ENCODE results near the gene PAQR4.

The PAQR4 gene

DNA sequence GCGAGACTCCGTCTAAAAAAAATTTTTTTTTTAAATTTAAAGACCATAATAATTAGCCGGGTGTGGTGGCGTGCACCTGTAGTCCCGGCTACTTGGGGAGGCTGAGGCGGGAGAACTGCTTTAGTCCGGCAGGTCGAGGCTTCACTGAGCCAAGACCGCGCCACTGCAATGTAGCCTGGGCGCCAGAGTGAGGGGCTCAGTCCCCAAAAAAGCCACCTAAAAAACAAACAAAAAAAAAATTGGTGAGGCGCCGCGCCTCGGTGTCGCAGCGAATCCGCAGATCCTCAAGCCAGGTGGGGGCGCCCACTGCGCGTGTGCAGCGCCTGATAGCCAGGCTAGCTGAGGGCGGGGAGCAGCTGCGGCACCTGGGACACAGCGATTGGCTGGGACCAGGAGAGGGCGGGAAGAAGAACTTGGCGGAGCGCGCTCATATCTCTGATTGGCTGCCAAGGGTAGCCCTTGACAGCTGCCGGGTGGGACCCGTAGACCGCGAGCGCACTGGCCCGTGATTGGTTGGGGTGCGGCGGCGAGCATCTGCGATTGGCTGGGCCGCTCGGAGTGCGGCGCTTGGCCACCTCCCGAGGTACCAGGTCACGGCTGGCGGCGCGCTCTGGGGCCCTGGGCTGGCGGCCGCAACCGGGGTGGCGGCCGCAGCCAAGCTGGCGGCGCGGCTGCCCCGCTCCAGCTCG, 34.6 kb downstream of the PAQR4 start:
- in situ Hi-C loops (cut with MboI; ENCODE audit: low sequenced_read_pairs), result no loop called here

GRCh38 chr16:3004319-3004718, 35.2 kb downstream of the PAQR4 start:
- in situ Hi-C loops (cut with MboI; ENCODE audit: low sequenced_read_pairs), result no loop called here

DNA sequence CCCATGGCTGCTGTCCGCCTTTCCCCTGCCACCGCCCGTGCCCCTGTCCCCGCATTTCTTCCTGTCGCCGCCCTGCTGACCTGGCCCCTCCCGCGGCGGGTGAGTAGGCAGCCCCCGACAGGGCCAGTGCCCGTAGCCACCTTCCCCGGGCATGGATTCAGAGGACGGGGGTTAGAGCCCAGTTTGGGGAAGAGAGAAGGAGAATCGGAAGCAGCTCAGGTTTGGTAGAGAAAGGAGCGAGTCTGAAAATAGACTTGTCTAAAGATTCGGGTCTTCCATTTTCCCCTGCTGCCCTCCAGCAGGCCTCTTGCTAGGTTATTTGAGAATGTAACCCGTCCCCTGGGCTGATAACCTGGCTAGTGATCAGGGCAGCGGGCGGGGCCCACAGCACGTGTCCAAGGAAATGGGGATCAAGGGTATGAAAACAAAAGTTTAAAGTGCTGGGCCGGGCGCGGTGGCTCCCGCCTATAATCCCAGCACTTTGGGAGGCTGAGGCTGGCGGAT, 35.7 kb downstream of the PAQR4 start:
- in situ Hi-C loops (cut with MboI; ENCODE audit: low sequenced_read_pairs), result no loop called here

DNA sequence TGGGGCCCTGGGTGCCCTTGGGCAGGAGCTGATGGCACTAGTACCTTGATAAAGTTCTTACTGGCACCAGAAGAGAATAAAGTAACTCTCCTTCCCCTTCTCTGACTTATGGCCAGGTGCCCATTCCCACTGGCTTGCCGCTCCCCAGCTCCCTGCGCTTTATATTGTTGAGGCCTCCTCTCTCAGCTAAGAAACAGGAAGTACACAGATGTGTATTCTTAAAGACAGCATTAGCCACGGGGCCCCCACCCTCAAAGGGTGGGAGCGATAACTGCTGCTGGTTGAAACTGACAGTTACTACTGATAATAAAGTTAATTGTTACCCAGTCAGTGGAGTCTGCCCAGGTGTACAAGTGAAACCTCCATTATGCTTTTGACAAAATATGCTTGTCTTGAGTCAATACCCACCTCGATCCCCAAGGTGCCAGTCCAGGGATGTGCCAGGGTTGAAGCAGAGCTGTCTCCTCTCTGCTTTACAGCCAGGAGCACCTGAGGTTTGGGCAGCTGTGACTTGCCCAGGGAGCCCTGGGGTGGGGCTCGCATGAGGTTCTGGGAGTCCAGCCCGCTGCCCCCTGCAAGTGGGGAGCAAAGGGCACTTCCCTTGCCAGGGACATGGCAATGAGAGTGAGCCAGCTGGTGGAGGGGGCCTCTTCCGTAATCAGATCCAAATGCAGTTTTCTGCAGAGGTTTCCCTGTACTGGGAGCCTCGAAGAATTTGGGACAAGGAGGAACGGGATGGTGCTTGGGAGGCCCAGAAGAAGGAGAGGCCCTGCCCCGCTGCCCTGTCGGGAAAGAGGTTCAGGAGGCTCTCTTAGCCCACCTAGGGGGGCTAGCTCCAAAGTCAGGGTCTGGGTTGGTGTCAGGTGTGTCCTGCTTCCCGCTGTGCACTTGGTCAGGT, 38.2 kb downstream of the PAQR4 start:
- in situ Hi-C loops (cut with MboI; ENCODE audit: low sequenced_read_pairs), result no loop called here

GRCh38 chr16:3007957-3008689, 39.0 kb downstream of the PAQR4 start:
- in situ Hi-C loops (cut with MboI; ENCODE audit: low sequenced_read_pairs), result no loop called here

- in situ Hi-C loops (cut with MboI; ENCODE audit: low sequenced_read_pairs), result no loop called here
Measured at GRCh38 chr16:3008690-3009037, 39.5 kb downstream of the PAQR4 start.

DNA sequence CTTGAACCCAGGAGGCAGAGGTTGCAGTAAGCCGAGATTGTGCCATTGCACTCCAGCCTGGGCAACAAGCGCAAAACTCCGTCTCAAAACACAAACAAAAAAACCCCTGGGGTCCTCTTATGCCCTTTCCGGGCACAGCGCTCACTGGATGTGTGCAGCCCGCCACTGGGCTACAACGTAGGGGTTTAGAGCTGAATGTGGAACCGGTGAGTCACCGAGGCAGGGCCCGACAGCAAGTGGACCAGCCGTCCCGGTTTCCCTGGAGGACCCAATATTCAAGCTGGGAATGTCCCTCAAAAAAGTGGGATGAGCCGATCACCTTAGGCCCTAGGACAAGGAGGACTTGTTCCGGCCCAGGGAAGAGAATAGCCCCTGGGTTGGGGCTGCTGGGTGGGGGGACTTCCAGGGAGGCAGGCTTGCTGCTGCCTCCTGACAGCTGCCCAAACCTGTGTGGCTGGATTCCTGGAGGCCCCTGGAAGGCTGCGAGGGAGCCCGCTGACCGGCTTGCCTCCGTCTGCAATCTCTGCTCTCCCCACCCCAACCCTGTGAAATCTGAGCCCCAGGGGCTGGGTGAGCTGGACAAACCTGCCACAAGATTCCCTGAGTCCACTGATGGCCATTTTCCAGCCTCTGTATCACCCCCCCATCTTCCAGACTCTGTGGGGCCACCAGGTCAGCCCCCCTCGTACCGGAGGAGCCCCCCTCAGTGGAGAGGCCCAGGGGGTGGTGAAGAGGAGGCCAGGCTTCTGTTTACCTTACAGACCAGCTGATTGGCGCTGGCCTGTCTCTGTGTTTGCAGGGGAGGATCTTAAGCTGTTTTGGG, 40.6 kb downstream of the PAQR4 start:
- in situ Hi-C loops (cut with MboI; ENCODE audit: low sequenced_read_pairs), result no loop called here

DNA sequence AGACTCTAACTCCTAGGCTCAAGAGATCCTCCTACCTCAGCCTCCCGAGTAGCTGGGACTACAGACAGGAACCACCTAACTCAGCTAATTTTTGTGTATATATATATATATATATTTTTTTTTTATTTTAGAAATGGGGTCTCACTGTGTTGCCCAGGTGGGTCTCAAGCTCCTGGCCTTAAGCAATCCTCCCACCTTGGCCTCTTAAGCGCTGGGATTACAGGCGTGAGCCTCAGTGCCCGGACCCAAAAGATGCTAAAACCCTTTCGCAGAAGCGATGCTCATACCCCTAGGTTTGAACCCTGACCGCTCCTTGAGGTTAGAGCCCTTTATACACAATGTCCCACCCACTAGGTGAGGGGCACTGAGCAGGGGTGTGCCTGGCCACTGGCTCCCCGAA, 41.4 kb downstream of the PAQR4 start:
- in situ Hi-C loops (cut with MboI; ENCODE audit: low sequenced_read_pairs), result no loop called here

DNA sequence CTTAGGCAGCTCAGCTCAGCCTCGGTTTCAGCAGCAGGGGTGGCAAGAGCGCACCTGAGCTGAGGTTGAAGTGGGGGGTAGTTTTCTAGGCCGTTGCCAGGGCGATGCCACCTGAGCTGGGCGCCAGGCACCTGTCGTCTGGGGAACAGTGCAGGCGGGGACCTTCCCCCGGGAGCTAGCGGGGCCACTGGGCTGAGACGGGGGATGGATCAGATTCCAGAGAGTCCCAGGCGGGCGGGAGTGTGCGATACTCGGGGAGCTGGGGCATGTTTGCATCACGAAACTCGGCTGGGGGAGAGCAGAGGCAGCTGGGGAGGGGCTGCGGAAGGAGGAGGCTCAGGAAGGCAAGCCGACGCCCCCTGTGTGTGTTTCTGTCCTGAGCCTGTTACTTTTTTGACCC, 43.1 kb downstream of the PAQR4 start:
- in situ Hi-C loops (cut with MboI; ENCODE audit: low sequenced_read_pairs), result no loop called here

DNA sequence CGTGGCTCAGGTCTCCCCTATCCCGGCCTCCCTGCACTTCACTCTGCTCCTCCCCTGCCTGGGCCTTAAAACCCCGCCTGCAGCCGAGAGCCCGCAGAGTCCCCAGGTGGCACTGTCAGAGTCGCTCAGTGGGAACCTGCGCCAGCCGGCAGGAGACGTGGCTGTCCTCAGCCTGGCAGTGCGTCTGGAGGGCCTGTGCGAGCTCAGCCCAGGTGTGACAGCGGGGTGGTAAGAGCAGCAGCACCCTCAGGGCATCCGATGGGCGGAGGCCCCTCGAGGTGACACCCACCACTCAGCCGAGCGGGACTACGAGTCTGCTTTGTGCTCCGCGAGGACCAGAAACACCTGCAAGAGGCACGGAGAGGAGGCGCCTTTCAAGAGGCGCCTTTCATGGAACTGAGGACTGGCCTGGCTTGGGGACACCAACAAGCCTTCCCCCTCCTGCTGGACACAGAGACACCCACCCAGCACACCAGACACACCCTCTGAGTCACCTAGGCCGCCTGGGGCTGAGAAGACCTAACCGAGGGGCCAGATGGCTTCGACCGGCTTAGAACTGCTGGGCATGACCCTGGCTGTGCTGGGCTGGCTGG, 43.8 kb downstream of the PAQR4 start, which contains the start of gene CLDN9:
Gene CLDN9, plus strand, starts transcription at position 96 of the 593 bp plus-strand sequence. Its CDS starts 440 bp downstream, at position 536.
- in situ Hi-C loops (cut with MboI; ENCODE audit: low sequenced_read_pairs), result no loop called here

- in situ Hi-C loops (cut with MboI; ENCODE audit: low sequenced_read_pairs), result no loop called here
Measured at GRCh38 chr16:3013491-3013951, 44.4 kb downstream of the PAQR4 start.

DNA sequence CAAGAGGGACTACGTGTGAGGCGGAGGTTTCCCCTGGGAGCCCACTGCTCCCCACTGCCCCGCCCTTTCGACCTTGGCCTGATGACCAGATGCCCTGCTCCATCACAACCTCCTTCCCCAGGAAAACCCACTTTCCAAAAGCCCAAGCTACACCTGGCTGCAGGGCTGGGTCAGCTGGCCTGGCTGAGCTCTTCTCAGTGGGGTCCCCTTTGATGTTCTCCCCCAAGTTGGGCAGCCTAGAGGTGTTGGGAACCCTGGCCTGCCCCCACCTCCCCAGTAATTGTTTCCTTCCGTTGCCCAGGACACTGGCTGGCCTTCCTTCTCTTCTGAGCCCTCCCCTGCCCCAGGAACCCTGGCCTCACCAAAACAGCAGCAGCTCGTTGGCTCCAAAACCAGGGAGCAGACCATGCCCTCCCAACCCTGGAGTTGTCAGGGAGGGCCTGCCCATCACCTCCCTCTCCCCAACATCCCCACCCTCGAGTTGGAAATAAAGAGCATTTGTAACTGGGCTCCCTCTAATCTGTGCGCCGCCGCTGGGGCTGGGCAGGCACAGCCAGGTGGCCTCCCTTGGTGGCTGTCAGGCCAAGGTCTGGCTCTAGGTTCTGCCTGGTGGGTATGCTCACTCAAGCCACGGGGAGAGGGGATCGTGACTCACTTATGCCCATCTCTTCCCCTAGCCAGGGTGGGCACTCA, 45.0 kb downstream of the PAQR4 start:
- in situ Hi-C loops (cut with MboI; ENCODE audit: low sequenced_read_pairs), result no loop called here

DNA sequence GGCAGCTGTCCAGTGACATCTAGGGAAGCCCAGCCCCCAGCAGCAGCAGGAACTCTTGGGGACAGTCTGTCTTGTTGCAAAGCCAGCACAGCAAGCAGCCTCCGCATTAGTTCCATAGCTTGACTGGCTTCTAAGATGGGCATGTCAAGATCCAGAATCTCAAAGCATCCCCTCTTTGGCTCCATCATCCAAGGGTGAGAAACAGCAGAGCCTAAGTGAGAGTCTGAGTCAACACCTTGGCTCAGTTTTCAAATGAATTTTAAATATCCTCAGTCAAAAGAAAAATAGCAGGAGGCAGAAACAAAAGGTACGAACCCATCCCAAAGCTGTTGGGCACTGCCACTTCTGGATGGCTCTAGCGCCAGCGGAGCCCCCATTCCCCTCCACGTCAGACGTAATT, 45.8 kb downstream of the PAQR4 start:
- in situ Hi-C loops (cut with MboI; ENCODE audit: low sequenced_read_pairs), result no loop called here

DNA sequence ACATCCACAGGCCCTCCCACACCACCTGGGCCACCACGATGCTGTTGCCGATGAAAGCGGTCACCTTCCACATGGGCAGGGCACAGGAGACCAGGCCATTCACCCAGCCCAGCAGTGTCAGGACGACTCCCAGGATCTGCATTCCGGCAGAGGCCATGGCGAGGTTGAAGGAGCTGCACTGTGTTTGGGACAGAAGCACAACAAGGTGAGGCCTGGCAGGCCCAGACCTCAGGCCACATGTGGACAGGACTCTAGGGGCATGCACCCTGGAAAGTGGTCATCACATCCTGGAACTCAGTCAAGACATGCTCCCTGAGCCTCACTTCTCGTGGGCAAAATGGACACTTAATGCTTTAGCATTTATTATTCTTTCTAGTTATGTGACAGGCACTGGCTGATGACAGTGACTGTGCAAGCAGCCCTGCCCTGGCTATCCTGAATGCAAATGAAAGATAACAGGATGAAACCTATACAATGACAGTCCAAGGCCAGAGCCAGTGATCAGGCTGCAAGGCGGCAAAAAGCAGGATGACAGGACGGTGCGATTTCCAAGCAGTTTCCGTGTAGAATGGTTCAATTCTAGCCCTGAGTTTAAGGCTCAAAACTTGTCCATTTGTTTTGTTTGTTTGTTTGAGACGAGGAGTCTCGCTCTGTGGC, 46.8 kb downstream of the PAQR4 start:
- in situ Hi-C loops (cut with MboI; ENCODE audit: low sequenced_read_pairs), result no loop called here

GRCh38 chr16:3017344-3017743, 48.2 kb downstream of the PAQR4 start:
- in situ Hi-C loops (cut with MboI; ENCODE audit: low sequenced_read_pairs), result no loop called here

- in situ Hi-C loops (cut with MboI; ENCODE audit: low sequenced_read_pairs), result no loop called here
Measured at GRCh38 chr16:3017794-3018506, 48.8 kb downstream of the PAQR4 start, which contains the start of gene CLDN6. Gene CLDN6, minus strand, starts transcription at chr16:3018183. Its CDS starts 2,162 bp downstream, at chr16:3016021.

GRCh38 chr16:3019594-3020246, 50.6 kb downstream of the PAQR4 start:
- in situ Hi-C loops (cut with MboI; ENCODE audit: low sequenced_read_pairs), result no loop called here

GRCh38 chr16:3020247-3020603, 51.1 kb downstream of the PAQR4 start, which contains the start of gene TNFRSF12A:
Gene TNFRSF12A, plus strand, starts transcription at chr16:3020368. Its CDS starts 30 bp downstream, at chr16:3020398.
- in situ Hi-C loops (cut with MboI; ENCODE audit: low sequenced_read_pairs), result no loop called here

Measured in hTERT RPE-1 (cell line).